HEK293 (cell line): ENCODE measurements around the gene ARRB2.

Experiments used
- CTCF ChIA-PET: fragments of 350-600 bp; formaldehyde crosslinking; extraction: SDS; loops from one replicate; lab custom pipeline; 2021; ENCODE audit warnings: antibody characterized with exemption; lab: Yijun Ruan, JAX
- POLR2A ChIA-PET: fragments of 300-600 bp; formaldehyde crosslinking; extraction: SDS; loops from one replicate; lab custom pipeline; 2020; ENCODE audit warnings: antibody characterized with exemption, inconsistent platforms; lab: Yijun Ruan, JAX
- H3K27ac ChIP-seq: fragments of 200-500 bp; sonication (Bioruptor generic); 2 replicates; pipeline ENCODE4 v1.5.1; 2014; ENCODE audit warnings: low read depth, low read length, control low read depth, inconsistent platforms; ENCODE audit errors: extremely low read depth
- H3K36me3 ChIP-seq, 2 experiments: fragments of 200-500 bp in 1 of 2; sonication (Bioruptor generic) in 1 of 2; 1 replicate in 1 of 2; 2 replicates in 1 of 2; pipeline ENCODE4 v1.5.1; 2014 to 2017; ENCODE audit warnings: inconsistent platforms in 2 of 2, low read length in 2 of 2; ENCODE audit not compliant: control insufficient read depth in 2 of 2, insufficient read depth in 1 of 2
- H3K4me1 ChIP-seq: fragments of 200-500 bp; sonication (Bioruptor generic); 2 replicates; pipeline ENCODE4 v1.5.1; 2014; ENCODE audit warnings: mild to moderate bottlenecking, low read length, inconsistent platforms; ENCODE audit not compliant: control insufficient read depth, insufficient read depth
- H3K4me3 ChIP-seq: 2 replicates; pipeline ENCODE4 v1.5.1; 2011; ENCODE audit warnings: low read depth, mild to moderate bottlenecking, control low read depth, low read length, moderate library complexity
- H3K9me3 ChIP-seq: fragments of 200-500 bp; sonication (Bioruptor generic); 2 replicates; pipeline ENCODE4 v1.5.1; 2014; ENCODE audit warnings: low read depth, low read length, inconsistent platforms; ENCODE audit not compliant: control insufficient read depth, insufficient read depth
- KLF1 ChIP-seq: fragments of 450-650 bp; formaldehyde crosslinking; IDR thresholded peaks from 2 replicates; pipeline ENCODE4 v1.5.1; 2016; ENCODE audit warnings: missing biosample characterization, missing genetic modification characterization
- KLF9 ChIP-seq: fragments of 450-650 bp; formaldehyde crosslinking; IDR thresholded peaks from 2 replicates; pipeline ENCODE4 v1.5.1; 2016; ENCODE audit warnings: missing biosample characterization, missing genetic modification characterization, low read depth
- SALL2 ChIP-seq: fragments of 450-650 bp; formaldehyde crosslinking; IDR thresholded peaks from 2 replicates; pipeline ENCODE4 v1.5.0; 2017; ENCODE audit warnings: missing biosample characterization, mild to moderate bottlenecking, missing genetic modification characterization, borderline replicate concordance
- SP2 ChIP-seq: fragments of 450-650 bp; formaldehyde crosslinking; IDR thresholded peaks from 2 replicates; pipeline ENCODE4 v1.5.1; 2016; ENCODE audit warnings: missing biosample characterization, missing genetic modification characterization
- SP7 ChIP-seq: fragments of 450-650 bp; formaldehyde crosslinking; IDR thresholded peaks from 2 replicates; pipeline ENCODE4 v1.5.1; 2016; ENCODE audit warnings: missing biosample characterization, missing genetic modification characterization
- TCF7L2 ChIP-seq: IDR thresholded peaks from 2 replicates; pipeline ENCODE4 v1.6.1; 2011; ENCODE audit warnings: low read depth, mild to moderate bottlenecking, inconsistent platforms, low read length, moderate library complexity, borderline replicate concordance
- WT1 ChIP-seq: fragments of 450-650 bp; formaldehyde crosslinking; IDR thresholded peaks from 2 replicates; pipeline ENCODE4 v1.5.1; 2016; ENCODE audit warnings: missing biosample characterization, missing genetic modification characterization
- ZBTB20 ChIP-seq: fragments of 450-650 bp; formaldehyde crosslinking; IDR thresholded peaks from 2 replicates; pipeline ENCODE4 v1.5.1; 2016; ENCODE audit warnings: missing biosample characterization, missing genetic modification characterization
- ZBTB21 ChIP-seq: fragments of 450-650 bp; formaldehyde crosslinking; IDR thresholded peaks from 2 replicates; pipeline ENCODE4 v1.5.1; 2017; ENCODE audit warnings: missing biosample characterization, missing genetic modification characterization
- ZBTB7A ChIP-seq: fragments of 450-650 bp; formaldehyde crosslinking; IDR thresholded peaks from 2 replicates; pipeline ENCODE4 v1.5.1; 2016; ENCODE audit warnings: low read depth, missing biosample characterization, missing genetic modification characterization
- ZEB2 ChIP-seq: fragments of 450-650 bp; formaldehyde crosslinking; IDR thresholded peaks from 2 replicates; pipeline ENCODE4 v1.5.1; 2016; ENCODE audit warnings: missing biosample characterization, missing genetic modification characterization
- ZFP37 ChIP-seq: fragments of 450-650 bp; formaldehyde crosslinking; IDR thresholded peaks from 2 replicates; pipeline ENCODE4 v1.5.1; 2016; ENCODE audit warnings: missing biosample characterization, missing genetic modification characterization
- ZFP69B ChIP-seq: fragments of 450-650 bp; formaldehyde crosslinking; IDR thresholded peaks from 2 replicates; pipeline ENCODE4 v1.5.1; 2016; ENCODE audit warnings: missing biosample characterization, missing genetic modification characterization
- ZNF121 ChIP-seq: fragments of 450-650 bp; formaldehyde crosslinking; IDR thresholded peaks from 2 replicates; pipeline ENCODE4 v1.5.1; 2016; ENCODE audit warnings: missing biosample characterization, missing genetic modification characterization
- ZNF184 ChIP-seq: fragments of 450-650 bp; IDR thresholded peaks from 2 replicates; pipeline ENCODE4 v1.5.1; 2018; ENCODE audit warnings: missing biosample characterization, mild to moderate bottlenecking, missing genetic modification characterization
- ZNF335 ChIP-seq: fragments of 450-650 bp; formaldehyde crosslinking; conservative IDR thresholded peaks from 2 replicates; pipeline ENCODE4 v1.5.1; 2016; ENCODE audit warnings: missing biosample characterization, missing genetic modification characterization
- ZNF350 ChIP-seq: fragments of 450-650 bp; formaldehyde crosslinking; IDR thresholded peaks from 2 replicates; pipeline ENCODE4 v1.5.0; 2017; ENCODE audit warnings: missing biosample characterization, mild to moderate bottlenecking, missing genetic modification characterization
- ZNF423 ChIP-seq: fragments of 450-650 bp; formaldehyde crosslinking; IDR thresholded peaks from 2 replicates; pipeline ENCODE4 v1.5.1; 2016; ENCODE audit warnings: missing biosample characterization, missing genetic modification characterization
- ZNF555 ChIP-seq: fragments of 450-650 bp; formaldehyde crosslinking; conservative IDR thresholded peaks from 2 replicates; pipeline ENCODE4 v1.5.1; 2017; ENCODE audit warnings: missing biosample characterization, mild to moderate bottlenecking, missing genetic modification characterization, inconsistent platforms
- ZNF623 ChIP-seq: fragments of 450-650 bp; formaldehyde crosslinking; IDR thresholded peaks from 2 replicates; pipeline ENCODE4 v1.5.1; 2016; ENCODE audit warnings: missing biosample characterization, missing genetic modification characterization
- ZNF629 ChIP-seq: fragments of 450-650 bp; formaldehyde crosslinking; IDR thresholded peaks from 2 replicates; pipeline ENCODE4 v1.5.1; 2017; ENCODE audit warnings: missing biosample characterization, missing genetic modification characterization
- ZNF658 ChIP-seq: fragments of 450-650 bp; formaldehyde crosslinking; IDR thresholded peaks from 2 replicates; pipeline ENCODE4; 2016; ENCODE audit warnings: missing biosample characterization, missing genetic modification characterization
- TF ChIP-seq, protein P1 (sequence below): IDR thresholded peaks from 2 replicates; pipeline ENCODE4 v1.6.1; 2011; ENCODE audit warnings: mild to moderate bottlenecking, low read depth, low read length, borderline replicate concordance
- TF ChIP-seq, protein P2 (sequence below): fragments of 450-650 bp; formaldehyde crosslinking; IDR thresholded peaks from 2 replicates; pipeline ENCODE4 v1.5.1; 2016; ENCODE audit warnings: missing biosample characterization, missing genetic modification characterization, low read depth
- TF ChIP-seq, protein P3 (sequence below): fragments of 450-650 bp; formaldehyde crosslinking; IDR thresholded peaks from 2 replicates; pipeline ENCODE4 v1.5.1; 2016; ENCODE audit warnings: missing biosample characterization, missing genetic modification characterization
- TF ChIP-seq, protein P4 (sequence below): fragments of 450-650 bp; formaldehyde crosslinking; IDR thresholded peaks from 2 replicates; pipeline ENCODE4 v1.5.1; 2016; ENCODE audit warnings: missing biosample characterization, missing genetic modification characterization
- TF ChIP-seq, protein P5 (sequence below): fragments of 450-650 bp; formaldehyde crosslinking; IDR thresholded peaks from 2 replicates; pipeline ENCODE4 v1.5.1; 2017; ENCODE audit warnings: missing biosample characterization, missing genetic modification characterization

ARRB2 gene

DNA sequence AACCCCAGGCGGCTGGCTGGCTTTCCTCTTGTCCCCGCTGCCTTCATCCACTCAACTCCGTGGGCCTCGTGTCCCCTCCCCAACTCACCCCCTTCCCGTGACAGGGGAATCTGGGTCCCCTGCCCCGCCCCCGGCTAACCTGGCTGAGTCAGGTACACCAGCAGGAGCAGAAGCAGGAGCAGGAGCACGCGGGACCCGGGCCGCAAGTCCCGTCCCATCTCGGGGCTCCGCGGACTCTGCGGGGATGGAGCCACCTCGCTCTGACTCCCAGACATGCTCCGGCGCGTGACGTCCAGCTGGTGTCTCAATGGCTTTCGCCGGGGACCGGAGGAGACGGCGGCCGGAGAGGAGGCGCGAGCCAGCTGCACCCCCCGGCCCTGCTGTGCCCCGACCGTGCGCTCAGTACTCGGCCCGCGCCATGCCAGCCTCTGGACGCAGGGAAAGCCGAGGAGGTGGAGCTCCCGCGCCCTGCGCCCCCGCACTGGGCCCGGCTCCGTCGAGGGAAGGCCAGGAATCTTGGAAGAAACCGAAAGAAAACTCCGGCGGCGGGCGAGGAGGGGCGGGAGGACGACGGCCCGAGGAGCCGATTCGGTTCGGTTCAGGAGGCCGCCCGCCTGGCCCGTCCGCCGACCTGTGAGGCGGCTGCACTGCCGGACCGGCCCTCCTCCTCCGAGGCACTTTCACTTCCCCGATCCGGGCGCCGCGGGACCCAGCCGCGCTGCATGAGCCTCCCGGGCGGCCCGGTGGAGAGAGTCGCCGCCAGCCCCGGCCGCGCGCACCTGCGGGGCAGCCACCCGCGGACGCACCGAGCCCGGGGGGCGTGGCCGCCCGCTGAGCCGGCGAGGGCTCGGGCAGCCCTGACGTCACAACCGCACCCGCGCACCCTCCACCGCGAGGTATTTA, 28.9 kb downstream of the ARRB2 start, which contains the start of the genes CXCL16 and ZMYND15 (continued):
- peak; percentile 33; the same call in 1 of the 2 replicates for TF ChIP-seq SP2 (tag by site-specific recombination)
- TF ChIP-seq ZFP69B (tag by site-specific recombination), result 0 out of 2 replicates have a peak, but pooled peaks have one; percentile 19

DNA sequence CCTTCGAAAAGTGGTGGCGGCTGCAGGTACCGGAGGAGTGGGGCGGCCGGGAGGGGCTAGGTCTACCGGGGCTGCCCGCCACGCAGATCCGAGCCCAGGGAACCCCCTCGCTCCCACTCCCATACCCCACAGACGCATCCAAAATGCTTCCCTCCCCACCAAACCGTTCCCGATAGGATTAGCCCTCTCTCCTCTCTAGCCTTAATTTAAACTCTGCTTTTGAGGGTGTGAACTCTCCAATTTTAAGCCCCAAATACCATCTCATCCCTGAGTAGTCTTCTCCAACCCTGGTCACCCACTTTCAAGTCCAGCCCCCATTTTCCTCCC, 29.6 kb downstream of the ARRB2 start:
- POLR2A ChIA-PET, result interaction anchor here (1.2 to 1.8 kb wide), 2 partner anchors 30 to 50 kb away, joined by 3 to 7 read pairs; no protein-coding TSS in a partner anchor
- no peak overlapping the region; the same call in 1 of the 2 replicates for H3K27ac ChIP-seq
- CTCF ChIA-PET, result interaction anchor here (0.6 to 1.6 kb wide), 2 partner anchors 142 to 294 kb away, joined by 3 to 6 read pairs; no protein-coding TSS in a partner anchor
- TF ChIP-seq ZNF623 (tag by site-specific recombination), result no peak
- 0 out of 2 replicates have a peak, but pooled peaks have one; percentile 36 for TF ChIP-seq ZBTB7A (tag by site-specific recombination)
- TF ChIP-seq, protein P1, sequence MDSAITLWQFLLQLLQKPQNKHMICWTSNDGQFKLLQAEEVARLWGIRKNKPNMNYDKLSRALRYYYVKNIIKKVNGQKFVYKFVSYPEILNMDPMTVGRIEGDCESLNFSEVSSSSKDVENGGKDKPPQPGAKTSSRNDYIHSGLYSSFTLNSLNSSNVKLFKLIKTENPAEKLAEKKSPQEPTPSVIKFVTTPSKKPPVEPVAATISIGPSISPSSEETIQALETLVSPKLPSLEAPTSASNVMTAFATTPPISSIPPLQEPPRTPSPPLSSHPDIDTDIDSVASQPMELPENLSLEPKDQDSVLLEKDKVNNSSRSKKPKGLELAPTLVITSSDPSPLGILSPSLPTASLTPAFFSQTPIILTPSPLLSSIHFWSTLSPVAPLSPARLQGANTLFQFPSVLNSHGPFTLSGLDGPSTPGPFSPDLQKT, result no peak
- peak; percentile 46; the same call in 1 of the 2 replicates for TF ChIP-seq KLF9 (tag by site-specific recombination)
- no peak for TF ChIP-seq SALL2 (tag by site-specific recombination)
- TF ChIP-seq, protein P2, sequence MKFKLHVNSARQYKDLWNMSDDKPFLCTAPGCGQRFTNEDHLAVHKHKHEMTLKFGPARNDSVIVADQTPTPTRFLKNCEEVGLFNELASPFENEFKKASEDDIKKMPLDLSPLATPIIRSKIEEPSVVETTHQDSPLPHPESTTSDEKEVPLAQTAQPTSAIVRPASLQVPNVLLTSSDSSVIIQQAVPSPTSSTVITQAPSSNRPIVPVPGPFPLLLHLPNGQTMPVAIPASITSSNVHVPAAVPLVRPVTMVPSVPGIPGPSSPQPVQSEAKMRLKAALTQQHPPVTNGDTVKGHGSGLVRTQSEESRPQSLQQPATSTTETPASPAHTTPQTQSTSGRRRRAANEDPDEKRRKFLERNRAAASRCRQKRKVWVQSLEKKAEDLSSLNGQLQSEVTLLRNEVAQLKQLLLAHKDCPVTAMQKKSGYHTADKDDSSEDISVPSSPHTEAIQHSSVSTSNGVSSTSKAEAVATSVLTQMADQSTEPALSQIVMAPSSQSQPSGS (tag by site-specific recombination), result 0 out of 2 replicates have a peak, but pooled peaks have one; percentile 12
- TF ChIP-seq TCF7L2, result no peak
- TF ChIP-seq ZFP37, result no peak
- TF ChIP-seq ZNF555 (tag by site-specific recombination), result no peak
- TF ChIP-seq ZNF184 (tag by site-specific recombination), result no peak
- peak; percentile 72 for TF ChIP-seq ZBTB21 (tag by site-specific recombination)
- no peak for TF ChIP-seq ZNF350
- peak; percentile 11; the same call in 1 of the 2 replicates for TF ChIP-seq ZEB2
- peak; percentile 11; the same call in 1 of the 2 replicates for TF ChIP-seq ZNF423 (tag by site-specific recombination)
- TF ChIP-seq, protein P3, sequence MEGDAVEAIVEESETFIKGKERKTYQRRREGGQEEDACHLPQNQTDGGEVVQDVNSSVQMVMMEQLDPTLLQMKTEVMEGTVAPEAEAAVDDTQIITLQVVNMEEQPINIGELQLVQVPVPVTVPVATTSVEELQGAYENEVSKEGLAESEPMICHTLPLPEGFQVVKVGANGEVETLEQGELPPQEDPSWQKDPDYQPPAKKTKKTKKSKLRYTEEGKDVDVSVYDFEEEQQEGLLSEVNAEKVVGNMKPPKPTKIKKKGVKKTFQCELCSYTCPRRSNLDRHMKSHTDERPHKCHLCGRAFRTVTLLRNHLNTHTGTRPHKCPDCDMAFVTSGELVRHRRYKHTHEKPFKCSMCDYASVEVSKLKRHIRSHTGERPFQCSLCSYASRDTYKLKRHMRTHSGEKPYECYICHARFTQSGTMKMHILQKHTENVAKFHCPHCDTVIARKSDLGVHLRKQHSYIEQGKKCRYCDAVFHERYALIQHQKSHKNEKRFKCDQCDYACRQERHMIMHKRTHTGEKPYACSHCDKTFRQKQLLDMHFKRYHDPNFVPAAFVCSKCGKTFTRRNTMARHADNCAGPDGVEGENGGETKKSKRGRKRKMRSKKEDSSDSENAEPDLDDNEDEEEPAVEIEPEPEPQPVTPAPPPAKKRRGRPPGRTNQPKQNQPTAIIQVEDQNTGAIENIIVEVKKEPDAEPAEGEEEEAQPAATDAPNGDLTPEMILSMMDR (tag by site-specific recombination), result no peak
- 0 out of 2 replicates have a peak, but pooled peaks have one; percentile 44 for TF ChIP-seq ZNF335 (tag by site-specific recombination)
- TF ChIP-seq SP7, result no peak
- TF ChIP-seq, protein P4, sequence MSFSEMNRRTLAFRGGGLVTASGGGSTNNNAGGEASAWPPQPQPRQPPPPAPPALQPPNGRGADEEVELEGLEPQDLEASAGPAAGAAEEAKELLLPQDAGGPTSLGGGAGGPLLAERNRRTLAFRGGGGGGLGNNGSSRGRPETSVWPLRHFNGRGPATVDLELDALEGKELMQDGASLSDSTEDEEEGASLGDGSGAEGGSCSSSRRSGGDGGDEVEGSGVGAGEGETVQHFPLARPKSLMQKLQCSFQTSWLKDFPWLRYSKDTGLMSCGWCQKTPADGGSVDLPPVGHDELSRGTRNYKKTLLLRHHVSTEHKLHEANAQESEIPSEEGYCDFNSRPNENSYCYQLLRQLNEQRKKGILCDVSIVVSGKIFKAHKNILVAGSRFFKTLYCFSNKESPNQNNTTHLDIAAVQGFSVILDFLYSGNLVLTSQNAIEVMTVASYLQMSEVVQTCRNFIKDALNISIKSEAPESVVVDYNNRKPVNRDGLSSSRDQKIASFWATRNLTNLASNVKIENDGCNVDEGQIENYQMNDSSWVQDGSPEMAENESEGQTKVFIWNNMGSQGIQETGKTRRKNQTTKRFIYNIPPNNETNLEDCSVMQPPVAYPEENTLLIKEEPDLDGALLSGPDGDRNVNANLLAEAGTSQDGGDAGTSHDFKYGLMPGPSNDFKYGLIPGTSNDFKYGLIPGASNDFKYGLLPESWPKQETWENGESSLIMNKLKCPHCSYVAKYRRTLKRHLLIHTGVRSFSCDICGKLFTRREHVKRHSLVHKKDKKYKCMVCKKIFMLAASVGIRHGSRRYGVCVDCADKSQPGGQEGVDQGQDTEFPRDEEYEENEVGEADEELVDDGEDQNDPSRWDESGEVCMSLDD, result peak; percentile 63; the same call in 1 of the 2 replicates
- TF ChIP-seq ZNF658 (tag by site-specific recombination), result no peak
- peak; percentile 87 for TF ChIP-seq ZNF629 (tag by site-specific recombination)
- TF ChIP-seq, protein P5, sequence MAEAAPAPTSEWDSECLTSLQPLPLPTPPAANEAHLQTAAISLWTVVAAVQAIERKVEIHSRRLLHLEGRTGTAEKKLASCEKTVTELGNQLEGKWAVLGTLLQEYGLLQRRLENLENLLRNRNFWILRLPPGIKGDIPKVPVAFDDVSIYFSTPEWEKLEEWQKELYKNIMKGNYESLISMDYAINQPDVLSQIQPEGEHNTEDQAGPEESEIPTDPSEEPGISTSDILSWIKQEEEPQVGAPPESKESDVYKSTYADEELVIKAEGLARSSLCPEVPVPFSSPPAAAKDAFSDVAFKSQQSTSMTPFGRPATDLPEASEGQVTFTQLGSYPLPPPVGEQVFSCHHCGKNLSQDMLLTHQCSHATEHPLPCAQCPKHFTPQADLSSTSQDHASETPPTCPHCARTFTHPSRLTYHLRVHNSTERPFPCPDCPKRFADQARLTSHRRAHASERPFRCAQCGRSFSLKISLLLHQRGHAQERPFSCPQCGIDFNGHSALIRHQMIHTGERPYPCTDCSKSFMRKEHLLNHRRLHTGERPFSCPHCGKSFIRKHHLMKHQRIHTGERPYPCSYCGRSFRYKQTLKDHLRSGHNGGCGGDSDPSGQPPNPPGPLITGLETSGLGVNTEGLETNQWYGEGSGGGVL, result peak; percentile 56
- no peak for TF ChIP-seq WT1 (tag by site-specific recombination)
- no peak for TF ChIP-seq ZNF121
- TF ChIP-seq KLF1 (tag by site-specific recombination), result no peak
- TF ChIP-seq ZBTB20 (tag by site-specific recombination), result no peak

More for the DNA sequence above, 29.6 kb downstream of the ARRB2 start:
- H3K4me1 ChIP-seq, result peaks cover 8% of the 10 kb centered on the region
- no peaks in the 10 kb centered on the region; a peak in 1 of 3 replicates for H3K36me3 ChIP-seq
- peak overlapping the region; percentile 62 for H3K4me3 ChIP-seq
- no peaks in the 10 kb centered on the region for H3K9me3 ChIP-seq
